IMR-90 (cell line): Measurements from ENCODE around the gene F2RL3. TPM values are rescaled to one million over a fixed set of nuclear protein-coding genes. Genes with fewer than 3 reads are reported as not detected.

Source experiments
- ATAC-seq: fragments of 200-7000 bp; cut with Tn5 transposase; 2 replicates; pipeline ENCODE4 v1.9.1; 2020; ENCODE audit warnings: low read depth, mild to moderate bottlenecking, moderate library complexity
- BruUV-seq: library from RNA; stranded (reverse); fragments of 400-500 nt; replicated peaks from 2 replicates; lab custom pipeline; 2021; lab: Mats Ljungman, UMichigan
- CTCF ChIA-PET: fragments of 300-600 bp; formaldehyde crosslinking; extraction: SDS; loops from one replicate; lab custom pipeline; 2021; ENCODE audit warnings: antibody characterized with exemption; lab: Yijun Ruan, JAX
- POLR2A ChIA-PET: fragments of 300-600 bp; sonication (Branson Sonifier 250); formaldehyde crosslinking; loops from one replicate; lab custom pipeline; 2022; ENCODE audit warnings: antibody characterized with exemption; ENCODE audit not compliant: unreplicated experiment; lab: Charles Lee
- DNase-seq: peaks from one replicate; pipeline ENCODE4 v3.0.0; 2013
- H2AFZ ChIP-seq: replicated peaks from 2 replicates; pipeline ENCODE3; 2013; ENCODE audit warnings: low read length, mild to moderate bottlenecking; ENCODE audit not compliant: poor library complexity
- H2AK5ac ChIP-seq: 2 replicates; pipeline ENCODE4 v1.6.1; 2013; ENCODE audit warnings: low read depth, low read length, inconsistent platforms
- H2AK9ac ChIP-seq: replicated peaks from 2 replicates; pipeline ENCODE3; 2013; ENCODE audit warnings: mild to moderate bottlenecking, low read depth, low read length, moderate library complexity; ENCODE audit not compliant: poor library complexity
- H2BK120ac ChIP-seq: 2 replicates; pipeline ENCODE4 v1.6.1; 2013; ENCODE audit warnings: low read depth, low read length, inconsistent platforms
- H2BK15ac ChIP-seq: 3 replicates; pipeline ENCODE4 v1.6.1; 2013; ENCODE audit warnings: low read depth, low read length, inconsistent platforms
- H2BK20ac ChIP-seq: 2 replicates; pipeline ENCODE4 v1.6.1; 2013; ENCODE audit warnings: low read depth, mild to moderate bottlenecking, inconsistent platforms, low read length, moderate library complexity
- H2BK5ac ChIP-seq: 2 replicates; pipeline ENCODE4 v1.6.1; 2013; ENCODE audit warnings: mild to moderate bottlenecking, low read depth, low read length, inconsistent platforms; ENCODE audit not compliant: poor library complexity, severe bottlenecking
- H3K14ac ChIP-seq: replicated peaks from 2 replicates; pipeline ENCODE4 v1.6.1; 2013; ENCODE audit warnings: low read depth, low read length, inconsistent platforms
- H3K18ac ChIP-seq: 2 replicates; pipeline ENCODE4 v1.6.1; 2013; ENCODE audit warnings: low read depth, low read length, control low read depth
- H3K23ac ChIP-seq: 2 replicates; pipeline ENCODE4 v1.6.1; 2013; ENCODE audit warnings: low read depth, low read length, inconsistent platforms
- H3K27ac ChIP-seq: 2 replicates; pipeline ENCODE4 v1.5.1; 2013; ENCODE audit warnings: mild to moderate bottlenecking, control low read depth, low read length; ENCODE audit not compliant: insufficient read depth
- H3K27me3 ChIP-seq: 2 replicates; pipeline ENCODE4 v1.6.1; 2013; ENCODE audit warnings: low read length; ENCODE audit not compliant: control insufficient read depth, insufficient read depth
- H3K36me3 ChIP-seq: 2 replicates; pipeline ENCODE4 v1.6.1; 2013; ENCODE audit warnings: low read length, mixed read lengths; ENCODE audit not compliant: control insufficient read depth, insufficient read depth
- H3K4ac ChIP-seq: 2 replicates; pipeline ENCODE4 v1.6.1; 2013; ENCODE audit warnings: low read depth, low read length, inconsistent platforms
- H3K4me1 ChIP-seq: 2 replicates; pipeline ENCODE4 v1.6.1; 2013; ENCODE audit warnings: low read length, mixed read lengths; ENCODE audit not compliant: control insufficient read depth, insufficient read depth
- H3K4me2 ChIP-seq: 2 replicates; pipeline ENCODE4 v1.6.1; 2013; ENCODE audit warnings: low read depth, mild to moderate bottlenecking, control low read depth, low read length, moderate library complexity
- H3K4me3 ChIP-seq: 2 replicates; pipeline ENCODE4 v1.5.1; 2013; ENCODE audit warnings: low read depth, mild to moderate bottlenecking, control low read depth, low read length, moderate library complexity; ENCODE audit not compliant: insufficient read depth
- H3K56ac ChIP-seq: 2 replicates; pipeline ENCODE4 v1.6.1; 2013; ENCODE audit warnings: low read length, inconsistent platforms; ENCODE audit not compliant: insufficient read depth; ENCODE audit errors: extremely low read depth
- H3K79me1 ChIP-seq, 2 experiments: 2 replicates each; pipeline ENCODE4 v1.6.1; 2013; ENCODE audit warnings: low read length in 2 of 2, inconsistent platforms in 1 of 2, low read depth in 1 of 2
- H3K9ac ChIP-seq: 2 replicates; pipeline ENCODE4 v1.6.1; 2013; ENCODE audit warnings: low read depth, low read length, control low read depth
- H3K9me1 ChIP-seq: 2 replicates; pipeline ENCODE4 v1.6.1; 2013; ENCODE audit warnings: low read length, inconsistent platforms; ENCODE audit not compliant: insufficient read depth
- H3K9me3 ChIP-seq: 2 replicates; pipeline ENCODE4 v1.6.1; 2013; ENCODE audit warnings: low read length; ENCODE audit not compliant: control insufficient read depth, insufficient read depth
- H4K20me1 ChIP-seq: 2 replicates; pipeline ENCODE4 v1.6.1; 2013; ENCODE audit warnings: low read length, inconsistent platforms; ENCODE audit not compliant: insufficient read depth
- H4K5ac ChIP-seq: 2 replicates; pipeline ENCODE4 v1.6.1; 2013; ENCODE audit warnings: mild to moderate bottlenecking, low read depth, low read length, control low read depth
- H4K8ac ChIP-seq, 2 experiments: 2 replicates each; pipeline ENCODE4 v1.6.1; 2013; ENCODE audit warnings: low read depth in 2 of 2, low read length in 2 of 2, control low read depth in 1 of 2, inconsistent platforms in 1 of 2
- H4K91ac ChIP-seq: 2 replicates; pipeline ENCODE4 v1.6.1; 2013; ENCODE audit warnings: low read depth, low read length, inconsistent platforms; ENCODE audit not compliant: insufficient read depth
- CEBPB ChIP-seq: IDR thresholded peaks from 2 replicates; pipeline ENCODE4 v1.6.1; 2012; ENCODE audit warnings: low read depth, low read length, improper control_type of control experiment
- MAFK ChIP-seq: IDR thresholded peaks from 2 replicates; pipeline ENCODE4 v1.6.1; 2012; ENCODE audit warnings: low read depth, low read length, improper control_type of control experiment
- MAZ ChIP-seq: IDR thresholded peaks from 2 replicates; pipeline ENCODE4 v1.6.1; 2012; ENCODE audit warnings: low read depth, mild to moderate bottlenecking, low read length, improper control_type of control experiment, moderate library complexity, borderline replicate concordance
- NFE2L2 ChIP-seq: fragments of 150-350 bp; IDR thresholded peaks from 2 replicates; pipeline ENCODE4 v1.6.1; 2016; ENCODE audit warnings: low read depth, mild to moderate bottlenecking, low read length
- POLR2A ChIP-seq: IDR thresholded peaks from 2 replicates; pipeline ENCODE4 v1.6.1; 2012; ENCODE audit warnings: mild to moderate bottlenecking, low read depth, low read length
- WGBS, 2 experiments: methylation state at CpG; one replicate each; pipeline versions ENCODE4 v1.1.5 to v1.1.7; 2013; ENCODE audit warnings: missing lambda C conversion rate in 2 of 2; ENCODE audit not compliant: insufficient read length in 1 of 2; ENCODE audit errors: extremely low coverage in 2 of 2; 5-methylcytosine and 5-hydroxymethylcytosine counted together
- dilution Hi-C: fragments of 300-500 bp; cut with HindIII; formaldehyde crosslinking; loops from one replicate; pipeline ENCODE4 v1.14.3; 2018; ENCODE audit warnings: low sequenced_read_pairs; ENCODE audit not compliant: unreplicated experiment
- in situ Hi-C: fragments of 300-500 bp; cut with MboI; formaldehyde crosslinking; loops from 3 replicates; pipeline ENCODE4 v1.14.3; 2019; ENCODE audit warnings: low sequenced_read_pairs, inconsistent platforms, mixed read lengths
- intact Hi-C: fragments of 100-400 bp; cut with micrococcal nuclease; formaldehyde crosslinking; loops from 2 replicates; pipeline ENCODE4 v1.10.0; 2022
- polyA plus RNA-seq, 3 experiments: library from polyadenylated mRNA; depleted of rRNA; stranded (reverse); fragments of >200 nt; gene quantifications; 2 replicates each; pipeline ENCODE4 v1.2.3, GENCODE V29; 2012; ENCODE audit warnings: low replicate concordance in 1 of 3
- total RNA-seq: library from RNA; depleted of rRNA; stranded (reverse); fragments of >200 nt; gene quantifications from 2 replicates; pipeline ENCODE4 v1.2.3, GENCODE V29; 2012
- TF ChIP-seq, protein P1 (sequence below): fragments of 150-350 bp; IDR thresholded peaks from 2 replicates; pipeline ENCODE4 v1.6.1; 2017; ENCODE audit warnings: mild to moderate bottlenecking, antibody characterized with exemption, low read length, low read depth
- TF ChIP-seq, protein P2 (sequence below): fragments of 150-350 bp; IDR thresholded peaks from 2 replicates; pipeline ENCODE4 v1.6.1; 2016; ENCODE audit warnings: low read depth, mild to moderate bottlenecking, low read length, moderate library complexity, borderline replicate concordance

F2RL3 gene
- total and polyA plus RNA-seq, 2 of the 4 experiments (the other 2 are of a cell fraction), result 0.03 TPM; not detected in 1

DNA sequence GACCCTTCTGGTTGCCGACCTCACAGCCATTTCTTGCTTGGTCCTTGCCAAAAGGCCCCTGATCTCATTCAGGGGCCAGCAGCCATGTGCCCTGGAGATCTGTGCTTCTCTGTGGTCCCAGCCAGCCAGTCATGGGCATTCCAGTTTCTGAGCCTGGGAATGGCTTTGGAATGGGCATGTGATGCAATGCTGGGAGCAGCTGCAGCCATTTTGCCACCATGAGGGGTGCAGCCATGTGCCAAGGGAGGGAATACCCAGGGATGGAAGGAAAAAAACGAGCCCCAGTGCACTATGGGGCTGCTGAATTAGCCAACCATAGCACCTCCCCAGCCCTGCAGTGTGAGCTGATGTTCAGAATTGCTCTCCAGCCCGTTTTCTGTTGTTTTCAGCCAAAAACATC, 26.3 kb downstream of the F2RL3 start:
- Histone ChIP-seq H2BK5ac (no peak overlapping the region), H3K36me3 (no peaks in the 10 kb centered on the region), H4K20me1 (no peaks in the 10 kb centered on the region), H3K4me3 (no peak overlapping the region), H3K4ac (no peak overlapping the region), H3K9me1 (no peaks in the 10 kb centered on the region), H3K23ac (no peak overlapping the region), H2AFZ (no peak overlapping the region), H2AK9ac (no peak overlapping the region), H3K9me3 (peaks cover 30% of the 10 kb centered on the region), H3K18ac (no peak overlapping the region), H2BK20ac (no peak overlapping the region), H3K4me2 (no peak overlapping the region), H3K79me1 (no peaks in the 10 kb centered on the region), H3K56ac (no peak overlapping the region), H4K91ac (no peak overlapping the region), H3K27me3 (no peaks in the 10 kb centered on the region; the same call in 1 of the 2 replicates), H3K9ac (no peak overlapping the region), H3K27ac (no peak overlapping the region), H2AK5ac (no peak overlapping the region), H3K14ac (no peak overlapping the region), H2BK15ac (no peak overlapping the region), H4K5ac (no peak overlapping the region), H2BK120ac (no peak overlapping the region), H3K4me1 (no peaks in the 10 kb centered on the region), H4K8ac (no peak overlapping the region)
- ATAC-seq (no peak), DNase-seq (no peak)
- TF ChIP-seq POLR2A, result no peak
- no peak for TF ChIP-seq MAFK
- TF ChIP-seq MAZ, result no peak
- TF ChIP-seq, protein P1, sequence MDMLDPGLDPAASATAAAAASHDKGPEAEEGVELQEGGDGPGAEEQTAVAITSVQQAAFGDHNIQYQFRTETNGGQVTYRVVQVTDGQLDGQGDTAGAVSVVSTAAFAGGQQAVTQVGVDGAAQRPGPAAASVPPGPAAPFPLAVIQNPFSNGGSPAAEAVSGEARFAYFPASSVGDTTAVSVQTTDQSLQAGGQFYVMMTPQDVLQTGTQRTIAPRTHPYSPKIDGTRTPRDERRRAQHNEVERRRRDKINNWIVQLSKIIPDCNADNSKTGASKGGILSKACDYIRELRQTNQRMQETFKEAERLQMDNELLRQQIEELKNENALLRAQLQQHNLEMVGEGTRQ, result no peak
- no peak for TF ChIP-seq CEBPB
- TF ChIP-seq, protein P2, sequence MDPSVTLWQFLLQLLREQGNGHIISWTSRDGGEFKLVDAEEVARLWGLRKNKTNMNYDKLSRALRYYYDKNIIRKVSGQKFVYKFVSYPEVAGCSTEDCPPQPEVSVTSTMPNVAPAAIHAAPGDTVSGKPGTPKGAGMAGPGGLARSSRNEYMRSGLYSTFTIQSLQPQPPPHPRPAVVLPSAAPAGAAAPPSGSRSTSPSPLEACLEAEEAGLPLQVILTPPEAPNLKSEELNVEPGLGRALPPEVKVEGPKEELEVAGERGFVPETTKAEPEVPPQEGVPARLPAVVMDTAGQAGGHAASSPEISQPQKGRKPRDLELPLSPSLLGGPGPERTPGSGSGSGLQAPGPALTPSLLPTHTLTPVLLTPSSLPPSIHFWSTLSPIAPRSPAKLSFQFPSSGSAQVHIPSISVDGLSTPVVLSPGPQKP, result no peak
- no peak for TF ChIP-seq NFE2L2
- dilution Hi-C loops, result no loop called here
- in situ Hi-C loops, result no loop called here
- intact Hi-C loops, result no loop called here
- no TSS peak for BruUV-seq
- POLR2A ChIA-PET, result no interaction called here
- CTCF ChIA-PET, result no interaction called here
- 50% methylated on average over 1 of the region's 3 CpGs; no CpG with 5 or more reads in 1 of the 2 experiments for WGBS, 2 experiments
